Caco-2 (cell line): ENCODE data around the gene FCMR. TPM values are rescaled to one million over a fixed set of nuclear protein-coding genes. Genes with fewer than 3 reads are reported as not detected.

Experiments used
- BruUV-seq: library from RNA; stranded (reverse); fragments of 400-500 nt; replicated peaks from 2 replicates; lab custom pipeline; 2021; lab: Mats Ljungman, UMichigan
- CTCF ChIA-PET: fragments of 300-600 bp; sonication (Branson Sonifier 250); formaldehyde crosslinking; loops from one replicate; lab custom pipeline; 2022; ENCODE audit warnings: antibody characterized with exemption; lab: Charles Lee
- POLR2A ChIA-PET: fragments of 300-600 bp; sonication (Branson Sonifier 250); formaldehyde crosslinking; loops from one replicate; lab custom pipeline; 2022; ENCODE audit warnings: antibody characterized with exemption; lab: Charles Lee
- DNase-seq, 2 experiments: peaks; one replicate each; pipeline versions ENCODE4 v3.0.0 to v3.0.0-alpha.2; 2020 to 2022
- H3K27me3 ChIP-seq: replicated peaks from 2 replicates; pipeline ENCODE4 v1.6.0; 2011; ENCODE audit warnings: low read length; ENCODE audit not compliant: control insufficient read depth, insufficient read depth
- H3K36me3 ChIP-seq: 2 replicates; pipeline ENCODE4 v1.5.1; 2011; ENCODE audit warnings: low read length; ENCODE audit not compliant: control insufficient read depth, insufficient read depth
- H3K4me1 ChIP-seq: fragments of 250-450 bp; sonication (Bioruptor Pico); 2 replicates; pipeline ENCODE4 v1.5.1; 2020; ENCODE audit warnings: mild to moderate bottlenecking
- H3K4me3 ChIP-seq: 2 replicates; pipeline ENCODE4 v1.5.1; 2011; ENCODE audit warnings: low read depth, mild to moderate bottlenecking, control low read depth, low read length
- H3K9me3 ChIP-seq: fragments of 250-450 bp; sonication (Bioruptor Pico); 2 replicates; pipeline ENCODE4 v1.5.1; 2020; ENCODE audit warnings: mild to moderate bottlenecking, moderate library complexity
- H3K27ac Mint-ChIP-seq: one replicate; pipeline ENCODE4 v1.8.0; 2022; ENCODE audit warnings: mixed read lengths; ENCODE audit not compliant: unreplicated experiment
- H3K27me3 Mint-ChIP-seq: one replicate; pipeline ENCODE4 v1.8.0; 2022; ENCODE audit warnings: mixed read lengths; ENCODE audit not compliant: insufficient read depth, unreplicated experiment
- H3K36me3 Mint-ChIP-seq: one replicate; pipeline ENCODE4 v1.8.0; 2022; ENCODE audit warnings: mild to moderate bottlenecking, mixed read lengths; ENCODE audit not compliant: insufficient read depth, unreplicated experiment
- H3K4me1 Mint-ChIP-seq: one replicate; pipeline ENCODE4 v1.8.0; 2022; ENCODE audit warnings: low read depth, mixed read lengths; ENCODE audit not compliant: unreplicated experiment
- H3K4me3 Mint-ChIP-seq: one replicate; pipeline ENCODE4 v1.8.0; 2022; ENCODE audit warnings: mild to moderate bottlenecking, moderate library complexity, mixed read lengths; ENCODE audit not compliant: unreplicated experiment
- H3K9me3 Mint-ChIP-seq: one replicate; pipeline ENCODE4 v1.8.0; 2022; ENCODE audit warnings: mixed read lengths; ENCODE audit not compliant: unreplicated experiment
- intact Hi-C: fragments of 100-400 bp; cut with micrococcal nuclease; formaldehyde crosslinking; loops from one replicate; pipeline ENCODE4 v1.10.0; 2022; ENCODE audit not compliant: unreplicated experiment
- total RNA-seq: library from RNA; stranded (reverse); gene quantifications from 2 replicates; pipeline ENCODE4 v1.2.3, GENCODE V29; 2022
- TF ChIP-seq, protein P1 (sequence below), 2 experiments: fragments of 200-600 bp in 1 of 2; IDR thresholded peaks; 1 replicate in 1 of 2; 2 replicates in 1 of 2; pipeline versions ENCODE4 v1.5.1 to v1.8.0; 2011 to 2022; ENCODE audit warnings: antibody characterized with exemption in 1 of 2, control low read depth in 1 of 2, inconsistent platforms in 1 of 2, low read depth in 1 of 2, low read length in 1 of 2, mild to moderate bottlenecking in 1 of 2, moderate library complexity in 1 of 2; ENCODE audit not compliant: insufficient read depth in 1 of 2, severe bottlenecking in 1 of 2, unreplicated experiment in 1 of 2

The FCMR gene
- total RNA-seq, 1 experiment from 2014 or later = not detected

DNA sequence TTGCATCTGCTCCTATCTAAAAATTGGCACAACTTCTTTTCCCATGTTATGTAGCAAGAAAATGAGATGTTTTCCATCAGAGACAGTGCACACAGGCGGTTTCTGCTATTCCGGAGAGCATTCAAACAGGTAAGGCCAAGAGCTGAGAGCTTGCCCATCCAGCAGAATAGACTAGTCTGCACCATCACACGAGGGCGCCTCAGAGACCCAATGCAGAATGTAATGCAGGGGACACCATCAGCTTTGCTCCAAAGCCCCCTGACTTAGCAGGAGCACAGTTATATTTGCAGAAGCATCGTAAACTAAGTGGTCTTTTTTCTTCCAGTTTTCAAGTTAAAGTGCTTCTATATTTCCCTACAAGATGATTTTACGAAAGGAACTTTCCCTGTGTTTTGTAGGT, 19.8 kb downstream of the FCMR start:
- Mint-ChIP-seq H3K27me3 (peaks cover 16% of the 10 kb centered on the region), H3K9me3 (no peaks in the 10 kb centered on the region), H3K4me1 (no peaks in the 10 kb centered on the region), H3K4me3 (no peak overlapping the region), H3K27ac (no peak overlapping the region), H3K36me3 (no peaks in the 10 kb centered on the region)
- TF ChIP-seq, protein P1, sequence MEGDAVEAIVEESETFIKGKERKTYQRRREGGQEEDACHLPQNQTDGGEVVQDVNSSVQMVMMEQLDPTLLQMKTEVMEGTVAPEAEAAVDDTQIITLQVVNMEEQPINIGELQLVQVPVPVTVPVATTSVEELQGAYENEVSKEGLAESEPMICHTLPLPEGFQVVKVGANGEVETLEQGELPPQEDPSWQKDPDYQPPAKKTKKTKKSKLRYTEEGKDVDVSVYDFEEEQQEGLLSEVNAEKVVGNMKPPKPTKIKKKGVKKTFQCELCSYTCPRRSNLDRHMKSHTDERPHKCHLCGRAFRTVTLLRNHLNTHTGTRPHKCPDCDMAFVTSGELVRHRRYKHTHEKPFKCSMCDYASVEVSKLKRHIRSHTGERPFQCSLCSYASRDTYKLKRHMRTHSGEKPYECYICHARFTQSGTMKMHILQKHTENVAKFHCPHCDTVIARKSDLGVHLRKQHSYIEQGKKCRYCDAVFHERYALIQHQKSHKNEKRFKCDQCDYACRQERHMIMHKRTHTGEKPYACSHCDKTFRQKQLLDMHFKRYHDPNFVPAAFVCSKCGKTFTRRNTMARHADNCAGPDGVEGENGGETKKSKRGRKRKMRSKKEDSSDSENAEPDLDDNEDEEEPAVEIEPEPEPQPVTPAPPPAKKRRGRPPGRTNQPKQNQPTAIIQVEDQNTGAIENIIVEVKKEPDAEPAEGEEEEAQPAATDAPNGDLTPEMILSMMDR (IDR thresholded peaks at IDR 0.05; ENCODE audit: insufficient read depth in 1 of 2, low read depth in 1 of 2, low read length in 1 of 2, severe bottlenecking in 1 of 2, unreplicated experiment in 1 of 2) = no peak
- no peak for DNase-seq
- Histone ChIP-seq H3K36me3 (no peaks in the 10 kb centered on the region), H3K27me3 (no peaks in the 10 kb centered on the region; the same call in 1 of the 2 replicates), H3K4me1 (no peaks in the 10 kb centered on the region), H3K9me3 (no peaks in the 10 kb centered on the region), H3K4me3 (no peak overlapping the region)
- BruUV-seq = no TSS peak
- intact Hi-C loops = no loop called here
- ChIA-PET CTCF (interaction anchor here (1.4 kb wide), 1 partner anchor 10 kb away, joined by 3 read pairs; no protein-coding TSS in a partner anchor), POLR2A (no interaction called here)

GRCh38 chr1:206900149-206900548, 21.6 kb downstream of the FCMR start:
- Histone ChIP-seq H3K27me3 (no peaks in the 10 kb centered on the region), H3K36me3 (no peaks in the 10 kb centered on the region), H3K4me1 (no peaks in the 10 kb centered on the region), H3K9me3 (no peaks in the 10 kb centered on the region), H3K4me3 (no peak overlapping the region)
- Mint-ChIP-seq H3K9me3 (no peaks in the 10 kb centered on the region), H3K4me1 (peaks cover 7% of the 10 kb centered on the region), H3K27ac (no peak overlapping the region), H3K27me3 (peaks cover 10% of the 10 kb centered on the region), H3K36me3 (no peaks in the 10 kb centered on the region), H3K4me3 (no peak overlapping the region)
- POLR2A ChIA-PET = no interaction called here
- BruUV-seq = no TSS peak
- CTCF ChIA-PET = interaction anchor here (0.6 to 1.4 kb wide), 2 partner anchors 9 to 12 kb away, joined by 3 to 4 read pairs; no protein-coding TSS in a partner anchor
- intact Hi-C loops = no loop called here
- TF ChIP-seq, protein P1 (IDR thresholded peaks at IDR 0.05; ENCODE audit: insufficient read depth in 1 of 2, low read depth in 1 of 2, low read length in 1 of 2, severe bottlenecking in 1 of 2, unreplicated experiment in 1 of 2) = no peak
- no peak for DNase-seq

DNA sequence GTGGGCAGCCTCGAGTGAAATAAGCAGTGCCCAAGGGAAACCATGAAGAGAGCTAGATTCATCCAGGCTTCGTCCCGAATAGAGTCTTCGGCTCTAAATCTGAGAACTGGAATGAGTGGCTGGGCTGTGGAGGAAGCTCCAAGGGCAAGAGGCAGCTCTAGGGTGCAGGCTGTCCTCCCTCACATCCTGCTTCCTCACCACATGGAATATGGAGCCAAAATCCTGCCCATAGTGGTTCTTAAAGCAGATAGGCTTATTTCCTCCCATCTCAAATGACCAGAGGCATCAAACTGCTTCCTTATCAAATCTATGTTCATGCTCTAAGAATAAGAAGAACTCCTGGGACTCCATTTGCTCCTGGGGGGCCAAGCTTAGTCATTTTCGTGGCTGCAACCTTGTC, 22.0 kb downstream of the FCMR start:
- H3K36me3 ChIP-seq = no peaks in the 10 kb centered on the region
- H3K36me3 Mint-ChIP-seq = no peaks in the 10 kb centered on the region
- no peaks in the 10 kb centered on the region for H3K27me3 ChIP-seq
- no peaks in the 10 kb centered on the region for H3K4me1 ChIP-seq
- TF ChIP-seq, protein P1 (IDR thresholded peaks at IDR 0.05; ENCODE audit: insufficient read depth in 1 of 2, low read depth in 1 of 2, low read length in 1 of 2, severe bottlenecking in 1 of 2, unreplicated experiment in 1 of 2) = no peak
- DNase-seq = no peak
- H3K4me1 Mint-ChIP-seq = peaks cover 7% of the 10 kb centered on the region
- no peaks in the 10 kb centered on the region for H3K9me3 Mint-ChIP-seq
- intact Hi-C loops = no loop called here
- H3K4me3 Mint-ChIP-seq = no peak overlapping the region
- no peak overlapping the region for H3K4me3 ChIP-seq
- peaks cover 8% of the 10 kb centered on the region for H3K27me3 Mint-ChIP-seq
- ChIA-PET CTCF (interaction anchor here (0.6 to 1.4 kb wide), 2 partner anchors 10 to 13 kb away, joined by 3 to 4 read pairs; no protein-coding TSS in a partner anchor), POLR2A (no interaction called here)
- no peak overlapping the region for H3K27ac Mint-ChIP-seq
- BruUV-seq = no TSS peak
- H3K9me3 ChIP-seq = no peaks in the 10 kb centered on the region
